HepG2 (cell line): ENCODE results near the gene JAK2. TPM values are rescaled to one million over a fixed set of nuclear protein-coding genes. Genes with fewer than 3 reads are reported as not detected.

Experiments
- ATAC-seq: fragments of 200-7000 bp; cut with Tn5 transposase; 3 replicates; pipeline ENCODE4 v1.9.1; 2020; ENCODE audit warnings: mild to moderate bottlenecking, moderate library complexity
- BruUV-seq: library from RNA; stranded (reverse); fragments of 400-500 nt; replicated peaks from 2 replicates; lab custom pipeline; 2021; lab: Mats Ljungman, UMichigan
- CTCF ChIA-PET: fragments of 300-600 bp; formaldehyde crosslinking; extraction: SDS; loops from one replicate; lab custom pipeline; 2021; ENCODE audit warnings: low total read pairs, inconsistent platforms, low intra/inter-chr PET ratio; lab: Yijun Ruan, JAX
- POLR2A ChIA-PET: fragments of 350-600 bp; sonication (Branson Sonifier 250); formaldehyde crosslinking; loops from one replicate; lab custom pipeline; 2020; ENCODE audit warnings: antibody characterized with exemption, inconsistent platforms; lab: Yijun Ruan, JAX
- DNase-seq: peaks from one replicate; pipeline ENCODE4 v3.0.0-alpha.2; 2015; ENCODE audit warnings: low spot score
- FAIRE-seq: peaks from 3 replicates; lab custom pipeline; 2011; peaks lifted over from hg19 to GRCh38; lab: Jason Lieb, UNC
- H2AFZ ChIP-seq: one replicate; pipeline ENCODE4 v1.6.1; 2011; ENCODE audit warnings: low read length, inconsistent platforms
- H3K27ac ChIP-seq: fragments of 300-600 bp; 3 replicates; pipeline ENCODE4 v1.8.0; 2011; ENCODE audit warnings: mixed run types, mild to moderate bottlenecking, mixed read lengths, low read length, inconsistent platforms; ENCODE audit not compliant: insufficient read depth; ENCODE audit errors: extremely low read length
- H3K27me3 ChIP-seq, 2 experiments: fragments of 200-600 bp in 1 of 2; 2 replicates in 1 of 2; 3 replicates in 1 of 2; pipeline versions ENCODE4 v1.6.0 to v1.8.0; 2011; ENCODE audit warnings: low read length in 2 of 2, mild to moderate bottlenecking in 2 of 2, moderate library complexity in 2 of 2, inconsistent platforms in 1 of 2; ENCODE audit not compliant: insufficient read depth in 2 of 2, control insufficient read depth in 1 of 2
- H3K36me3 ChIP-seq, 2 experiments: fragments of 200-600 bp in 1 of 2; replicated peaks in 1 of 2; 2 replicates in 1 of 2; 3 replicates in 1 of 2; pipeline versions ENCODE4 v1.5.1 to v1.8.0; 2011; ENCODE audit warnings: low read length in 2 of 2, inconsistent platforms in 1 of 2; ENCODE audit not compliant: insufficient read depth in 2 of 2, control insufficient read depth in 1 of 2
- H3K4me1 ChIP-seq: 2 replicates; pipeline ENCODE4 v1.5.1; 2012; ENCODE audit warnings: low read length, inconsistent platforms; ENCODE audit not compliant: insufficient read depth
- H3K4me2 ChIP-seq: 2 replicates; pipeline ENCODE4 v1.6.0; 2011; ENCODE audit warnings: low read depth, low read length, inconsistent platforms
- H3K4me3 ChIP-seq, 3 experiments: fragments of 200-600 bp in 1 of 3; sonication (generic), shearing (Covaris generic) in 1 of 3; replicated peaks in 1 of 3; 2 replicates each; pipeline ENCODE4 v1.5.1; 2011 to 2016; ENCODE audit warnings: low read length in 3 of 3, inconsistent platforms in 2 of 3, low read depth in 2 of 3, mild to moderate bottlenecking in 2 of 3, control low read depth in 1 of 3, mixed read lengths in 1 of 3; ENCODE audit not compliant: insufficient read depth in 1 of 3
- H3K79me2 ChIP-seq: one replicate; pipeline ENCODE4 v1.6.1; 2011; ENCODE audit warnings: low read length, inconsistent platforms; ENCODE audit not compliant: insufficient read depth
- H3K9ac ChIP-seq: 2 replicates; pipeline ENCODE4 v1.6.0; 2011; ENCODE audit warnings: mild to moderate bottlenecking, low read depth, low read length, inconsistent platforms; ENCODE audit not compliant: insufficient read depth
- H3K9me3 ChIP-seq: 2 replicates; pipeline ENCODE4 v1.5.1; 2012; ENCODE audit warnings: mild to moderate bottlenecking, low read length
- H4K20me1 ChIP-seq: 2 replicates; pipeline ENCODE4 v1.6.0; 2011; ENCODE audit warnings: inconsistent platforms, mild to moderate bottlenecking, low read length, moderate library complexity; ENCODE audit not compliant: insufficient read depth
- ARID5B ChIP-seq: IDR thresholded peaks from 2 replicates; pipeline ENCODE4 v1.4.0; 2020; ENCODE audit warnings: mild to moderate bottlenecking, missing genetic modification reagents
- CBX2 ChIP-seq, 2 experiments: fragments of 200-600 bp in 1 of 2; sonication (generic); formaldehyde crosslinking in 1 of 2; IDR thresholded peaks; 2 replicates each; pipeline versions ENCODE4 v1.7.0 to v1.8.1; 2018 to 2022; ENCODE audit warnings: low read depth in 2 of 2, low read length in 1 of 2, mild to moderate bottlenecking in 1 of 2, missing genetic modification reagents in 1 of 2
- CREBL2 ChIP-seq: sonication (generic); formaldehyde crosslinking; IDR thresholded peaks from 2 replicates; pipeline ENCODE4 v1.8.1; 2023; ENCODE audit warnings: missing genetic modification reagents, mild to moderate bottlenecking, borderline replicate concordance
- HDAC2 ChIP-seq: sonication (generic); formaldehyde crosslinking; IDR thresholded peaks from 2 replicates; pipeline ENCODE4 v1.4.0; 2020; ENCODE audit warnings: missing genetic modification reagents
- NFIB ChIP-seq: sonication (generic); formaldehyde crosslinking; IDR thresholded peaks from 2 replicates; pipeline ENCODE4 v1.9.0; 2021; ENCODE audit warnings: missing genetic modification reagents, mild to moderate bottlenecking, borderline replicate concordance
- TFDP2 ChIP-seq: sonication (generic); formaldehyde crosslinking; IDR thresholded peaks from 2 replicates; pipeline ENCODE4 v1.4.0; 2020; ENCODE audit warnings: missing genetic modification reagents
- ZNF124 ChIP-seq: sonication (generic); formaldehyde crosslinking; IDR thresholded peaks from 2 replicates; pipeline ENCODE4 v1.4.0; 2020; ENCODE audit warnings: missing genetic modification reagents
- ZNF275 ChIP-seq: sonication (generic); formaldehyde crosslinking; IDR thresholded peaks from 2 replicates; pipeline ENCODE4 v1.8.0; 2022; ENCODE audit warnings: missing genetic modification reagents, mild to moderate bottlenecking, inconsistent platforms, borderline replicate concordance
- WGBS: methylation state at CpG from one replicate; pipeline ENCODE4 v1.1.6; 2017; ENCODE audit warnings: low lambda C conversion rate; 5-methylcytosine and 5-hydroxymethylcytosine counted together
- in situ Hi-C: cut with HindIII; loops from 2 replicates; pipeline ENCODE4 v1.10.0; 2017; ENCODE audit warnings: low pct_unique_long_range_greater_than_20kb; ENCODE audit not compliant: extremely low pct_ligation_motif_present
- intact Hi-C: fragments of 100-400 bp; cut with micrococcal nuclease; formaldehyde crosslinking; loops from one replicate; pipeline ENCODE4 v1.10.0; 2022; ENCODE audit not compliant: unreplicated experiment
- polyA plus RNA-seq, 8 experiments: library from polyadenylated mRNA; depleted of rRNA in 3 of 8; stranded (reverse) in 7 of 8; unstranded in 1 of 8; fragments of >200 nt; fragmentation: Illumina TruSeq in 4 of 8; extraction: Trizol in 4 of 8; gene quantifications; 2 replicates each; pipeline versions ENCODE4 v1.2.1 to v1.2.3, GENCODE V29; 2011 to 2016; ENCODE audit warnings: low read depth in 4 of 8, missing spikeins in 1 of 8, mixed read lengths in 1 of 8; ENCODE audit not compliant: insufficient read depth in 1 of 8
- total RNA-seq, 5 experiments: library from RNA; depleted of rRNA; stranded (reverse); fragments of >200 nt; fragmentation: Illumina TruSeq; extraction: Trizol; gene quantifications; 2 replicates each; pipeline ENCODE4 v1.2.3, GENCODE V29; 2016; ENCODE audit warnings: low read depth in 1 of 5

The JAK2 gene
- total and polyA plus RNA-seq, 2 of the 13 experiments (the other 11 are each of a cell fraction or from before 2014, with no cell fraction given): 1.1 to 4.1 TPM

GRCh38 chr9:5040730-5041389, 55.8 kb downstream of the JAK2 start (continued):
- TF ChIP-seq TFDP2 (CRISPR knock-in tag) (no peak), ARID5B (CRISPR knock-in tag) (no peak), NFIB (CRISPR knock-in tag) (no peak), CREBL2 (no peak)
- TF ChIP-seq, all 625 proteins: peak for 0

- ChIA-PET POLR2A (no interaction called here), CTCF (no interaction called here)
- Histone ChIP-seq H3K27me3 (no peaks in the 10 kb centered on the region), H3K4me2 (no peak overlapping the region), H3K9ac (no peak overlapping the region), H3K4me1 (no peaks in the 10 kb centered on the region), H3K79me2 (no peaks in the 10 kb centered on the region), H3K9me3 (no peaks in the 10 kb centered on the region; the same call in 1 of the 2 replicates), H2AFZ (no peak overlapping the region), H3K36me3 (no peaks in the 10 kb centered on the region; a peak in 1 of 5 replicates), H3K27ac (no peak overlapping the region), H3K4me3 (no peak overlapping the region), H4K20me1 (no peaks in the 10 kb centered on the region)
- 97% methylated on average over 24 of the region's 48 CpGs for WGBS
- FAIRE-seq (no peak), DNase-seq (no peak), ATAC-seq (no peak)
- no TSS peak for BruUV-seq
- in situ Hi-C loops: no loop called here
- intact Hi-C loops: no loop called here
- TF ChIP-seq ZNF124 (CRISPR knock-in tag) (no peak), HDAC2 (no peak), ZNF275 (CRISPR knock-in tag) (no peak), CBX2 (IDR thresholded peaks at IDR 0.05; ENCODE audit: low read depth, low read length) (no peak), CBX2 (CRISPR knock-in tag; IDR thresholded peaks at IDR 0.05; ENCODE audit: low read depth) (no peak)
Measured at GRCh38 chr9:5041390-5042115, 56.5 kb downstream of the JAK2 start.
